ENCODE results near the gene ZBTB7A.

ZBTB7A gene

DNA sequence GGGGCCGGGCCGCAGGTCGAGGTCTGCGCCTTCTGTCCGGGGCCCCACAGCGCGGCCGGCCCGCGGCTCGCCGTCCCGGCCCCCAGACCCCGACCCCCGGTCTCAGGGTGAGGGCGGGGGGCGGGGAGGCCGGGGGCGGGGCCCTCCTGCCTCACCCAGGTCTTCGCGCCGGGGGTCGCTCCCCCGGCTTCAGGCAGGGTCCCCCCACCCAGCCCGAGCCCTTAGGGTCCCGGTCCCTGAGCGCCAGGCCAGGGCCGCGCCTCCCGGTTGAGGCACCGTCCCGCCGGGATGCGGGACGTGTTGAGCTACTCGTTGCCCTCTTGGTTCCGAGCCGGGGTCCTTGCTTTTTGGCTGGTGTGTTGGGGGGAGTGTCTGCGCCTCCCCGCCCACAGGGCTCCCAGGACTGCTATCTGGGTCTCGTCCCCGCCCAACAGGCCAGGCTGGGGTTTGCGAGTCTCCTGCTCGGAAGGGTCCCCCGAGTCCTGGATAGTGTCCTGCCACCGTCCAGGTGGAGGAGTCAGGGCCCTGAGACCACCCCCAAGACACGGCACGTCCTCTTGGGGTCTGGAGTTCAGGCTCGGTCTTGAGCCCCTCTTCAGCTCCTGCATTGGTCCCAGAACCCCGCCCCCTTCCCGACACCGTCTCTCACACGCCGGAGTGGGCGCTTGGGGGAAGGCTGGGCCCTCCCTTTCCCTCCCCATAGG, 58.7 kb downstream of the ZBTB7A start (continued):
- TF ChIP-seq ZNF830 (tag by site-specific recombination; IDR thresholded peaks at IDR 0.05; ENCODE audit: low read depth) = no peak
- TF ChIP-seq SP3 (tag by site-specific recombination; IDR thresholded peaks at IDR 0.05) = peak; percentile 58
- TF ChIP-seq ZNF214 (tag by site-specific recombination; IDR thresholded peaks at IDR 0.05; ENCODE audit: borderline replicate concordance) = no peak
- TF ChIP-seq, protein P1, sequence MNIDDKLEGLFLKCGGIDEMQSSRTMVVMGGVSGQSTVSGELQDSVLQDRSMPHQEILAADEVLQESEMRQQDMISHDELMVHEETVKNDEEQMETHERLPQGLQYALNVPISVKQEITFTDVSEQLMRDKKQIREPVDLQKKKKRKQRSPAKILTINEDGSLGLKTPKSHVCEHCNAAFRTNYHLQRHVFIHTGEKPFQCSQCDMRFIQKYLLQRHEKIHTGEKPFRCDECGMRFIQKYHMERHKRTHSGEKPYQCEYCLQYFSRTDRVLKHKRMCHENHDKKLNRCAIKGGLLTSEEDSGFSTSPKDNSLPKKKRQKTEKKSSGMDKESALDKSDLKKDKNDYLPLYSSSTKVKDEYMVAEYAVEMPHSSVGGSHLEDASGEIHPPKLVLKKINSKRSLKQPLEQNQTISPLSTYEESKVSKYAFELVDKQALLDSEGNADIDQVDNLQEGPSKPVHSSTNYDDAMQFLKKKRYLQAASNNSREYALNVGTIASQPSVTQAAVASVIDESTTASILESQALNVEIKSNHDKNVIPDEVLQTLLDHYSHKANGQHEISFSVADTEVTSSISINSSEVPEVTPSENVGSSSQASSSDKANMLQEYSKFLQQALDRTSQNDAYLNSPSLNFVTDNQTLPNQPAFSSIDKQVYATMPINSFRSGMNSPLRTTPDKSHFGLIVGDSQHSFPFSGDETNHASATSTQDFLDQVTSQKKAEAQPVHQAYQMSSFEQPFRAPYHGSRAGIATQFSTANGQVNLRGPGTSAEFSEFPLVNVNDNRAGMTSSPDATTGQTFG (tag by site-specific recombination; IDR thresholded peaks at IDR 0.05; ENCODE audit: borderline replicate concordance) = no peak
- TF ChIP-seq ZNF335 (tag by site-specific recombination; conservative IDR thresholded peaks at IDR 0.05) = peak; percentile 92
- TF ChIP-seq KLF9 (tag by site-specific recombination; IDR thresholded peaks at IDR 0.05; ENCODE audit: low read depth) = peak; percentile 89
- TF ChIP-seq KLF10 (tag by site-specific recombination; IDR thresholded peaks at IDR 0.05) = no peak; the same call in 1 of the 2 replicates
- no peak for TF ChIP-seq ZNF157 (tag by site-specific recombination; IDR thresholded peaks at IDR 0.05)
- no peak for TF ChIP-seq ZNF426 (tag by site-specific recombination; IDR thresholded peaks at IDR 0.05)
- TF ChIP-seq ZNF76 (tag by site-specific recombination; IDR thresholded peaks at IDR 0.05; ENCODE audit: borderline replicate concordance, low read depth) = peak; percentile 82
- no peak for TF ChIP-seq WT1 (tag by site-specific recombination; IDR thresholded peaks at IDR 0.05)
- TF ChIP-seq OSR2 (tag by site-specific recombination; IDR thresholded peaks at IDR 0.05) = no peak

- peak within 1 kb of the TSS; percentile 92 for H3K27ac ChIP-seq (ENCODE audit: extremely low read depth, low read depth, low read length)
- CTCF ChIA-PET = interaction anchor here (0.6 to 2.5 kb wide), 4 partner anchors 10 to 125 kb away, joined by 3 to 12 read pairs (median 4); no protein-coding TSS in a partner anchor
- TF ChIP-seq ZNF707 (tag by site-specific recombination; IDR thresholded peaks at IDR 0.05) (no peak), ZNF280D (tag by site-specific recombination; IDR thresholded peaks at IDR 0.05) (no peak), ZNF549 (tag by site-specific recombination; IDR thresholded peaks at IDR 0.05) (no peak), WT1 (tag by site-specific recombination; IDR thresholded peaks at IDR 0.05) (no peak), ZNF311 (tag by site-specific recombination; IDR thresholded peaks at IDR 0.05; ENCODE audit: borderline replicate concordance) (no peak), ZNF16 (tag by site-specific recombination; IDR thresholded peaks at IDR 0.05; ENCODE audit: low read depth) (no peak), KLF16 (tag by site-specific recombination; IDR thresholded peaks at IDR 0.05) (peak; percentile 86), ZNF776 (tag by site-specific recombination; IDR thresholded peaks at IDR 0.05; ENCODE audit: borderline replicate concordance) (no peak)
- TF ChIP-seq, protein P2, sequence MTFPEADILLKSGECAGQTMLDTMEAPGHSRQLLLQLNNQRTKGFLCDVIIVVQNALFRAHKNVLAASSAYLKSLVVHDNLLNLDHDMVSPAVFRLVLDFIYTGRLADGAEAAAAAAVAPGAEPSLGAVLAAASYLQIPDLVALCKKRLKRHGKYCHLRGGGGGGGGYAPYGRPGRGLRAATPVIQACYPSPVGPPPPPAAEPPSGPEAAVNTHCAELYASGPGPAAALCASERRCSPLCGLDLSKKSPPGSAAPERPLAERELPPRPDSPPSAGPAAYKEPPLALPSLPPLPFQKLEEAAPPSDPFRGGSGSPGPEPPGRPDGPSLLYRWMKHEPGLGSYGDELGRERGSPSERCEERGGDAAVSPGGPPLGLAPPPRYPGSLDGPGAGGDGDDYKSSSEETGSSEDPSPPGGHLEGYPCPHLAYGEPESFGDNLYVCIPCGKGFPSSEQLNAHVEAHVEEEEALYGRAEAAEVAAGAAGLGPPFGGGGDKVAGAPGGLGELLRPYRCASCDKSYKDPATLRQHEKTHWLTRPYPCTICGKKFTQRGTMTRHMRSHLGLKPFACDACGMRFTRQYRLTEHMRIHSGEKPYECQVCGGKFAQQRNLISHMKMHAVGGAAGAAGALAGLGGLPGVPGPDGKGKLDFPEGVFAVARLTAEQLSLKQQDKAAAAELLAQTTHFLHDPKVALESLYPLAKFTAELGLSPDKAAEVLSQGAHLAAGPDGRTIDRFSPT (tag by site-specific recombination; IDR thresholded peaks at IDR 0.05) = no peak
Measured at GRCh38 chr19:4007021-4007835, 59.5 kb downstream of the ZBTB7A start, which contains the start of gene PIAS4. PIAS4 (plus strand) TSS chr19:4007736; CDS start chr19:4007761, 25 bp downstream.

More at GRCh38 chr19:4007021-4007835, 59.5 kb downstream of the ZBTB7A start, which contains the start of gene PIAS4:
- peaks cover 10% of the 10 kb centered on the region for H3K4me1 ChIP-seq (ENCODE audit: control insufficient read depth, insufficient read depth, low read length)
- H3K9me3 ChIP-seq (ENCODE audit: control insufficient read depth, insufficient read depth, low read depth, low read length) = no peaks in the 10 kb centered on the region
- H3K4me3 ChIP-seq (ENCODE audit: low read depth, low read length) = peak within 1 kb of the TSS; percentile 89
- H3K36me3 ChIP-seq (ENCODE audit: control insufficient read depth in 2 of 2, insufficient read depth in 1 of 2, low read length in 2 of 2) = peaks cover 0 to 11% of the 10 kb centered on the region in 2 experiments; a peak in 2 of 3 replicates
- POLR2A ChIA-PET = interaction anchor here (0.6 to 4.9 kb wide), 12 partner anchors 10 to 154 kb away, joined by 3 to 29 read pairs (median 6); partner anchors contain the start of gene EEF2

Data from HEK293 (cell line).